HepG2 (cell line): ENCODE data around the gene EIF3L. TPM values are rescaled to one million over a fixed set of nuclear protein-coding genes. Genes with fewer than 3 reads are reported as not detected.

Source experiments
- CHCHD3 ChIP-seq: sonication (generic); formaldehyde crosslinking; IDR thresholded peaks from 2 replicates; pipeline ENCODE4 v1.8.0; 2022; ENCODE audit warnings: mild to moderate bottlenecking, missing genetic modification reagents, moderate library complexity
- GFI1 ChIP-seq: sonication (generic); formaldehyde crosslinking; IDR thresholded peaks from 2 replicates; pipeline ENCODE4 v1.5.0; 2020; ENCODE audit warnings: missing genetic modification reagents, mild to moderate bottlenecking, borderline replicate concordance
- IRX3 ChIP-seq: sonication (generic); formaldehyde crosslinking; IDR thresholded peaks from 2 replicates; pipeline ENCODE4 v1.8.1; 2023; ENCODE audit warnings: mild to moderate bottlenecking, low read depth, missing genetic modification reagents, borderline replicate concordance
- RAD21 ChIP-seq: fragments of 450-650 bp; formaldehyde crosslinking; IDR thresholded peaks from 2 replicates; pipeline ENCODE4 v1.5.0; 2020; ENCODE audit warnings: mild to moderate bottlenecking
- TOE1 ChIP-seq: sonication (generic); formaldehyde crosslinking; IDR thresholded peaks from 2 replicates; pipeline ENCODE4 v1.4.0; 2020; ENCODE audit warnings: mild to moderate bottlenecking, missing genetic modification reagents
- ZIK1 ChIP-seq: sonication (generic); formaldehyde crosslinking; IDR thresholded peaks from 2 replicates; pipeline ENCODE4 v1.5.0; 2020; ENCODE audit warnings: mild to moderate bottlenecking, low read depth, missing genetic modification reagents, borderline replicate concordance
- ZNF224 ChIP-seq: sonication (generic); formaldehyde crosslinking; IDR thresholded peaks from 2 replicates; pipeline ENCODE4 v1.5.0; 2020; ENCODE audit warnings: mild to moderate bottlenecking, missing genetic modification reagents
- ZNF333 ChIP-seq: sonication (generic); formaldehyde crosslinking; IDR thresholded peaks from 2 replicates; pipeline ENCODE4 v1.4.0; 2020; ENCODE audit warnings: mild to moderate bottlenecking, missing genetic modification reagents, borderline replicate concordance
- polyA plus RNA-seq, 8 experiments: library from polyadenylated mRNA; depleted of rRNA in 3 of 8; stranded (reverse) in 7 of 8; unstranded in 1 of 8; fragments of >200 nt; fragmentation: Illumina TruSeq in 4 of 8; extraction: Trizol in 4 of 8; gene quantifications; 2 replicates each; pipeline versions ENCODE4 v1.2.1 to v1.2.3, GENCODE V29; 2011 to 2016; ENCODE audit warnings: low read depth in 4 of 8, missing spikeins in 1 of 8, mixed read lengths in 1 of 8; ENCODE audit not compliant: insufficient read depth in 1 of 8
- total RNA-seq, 5 experiments: library from RNA; depleted of rRNA; stranded (reverse); fragments of >200 nt; fragmentation: Illumina TruSeq; extraction: Trizol; gene quantifications; 2 replicates each; pipeline ENCODE4 v1.2.3, GENCODE V29; 2016; ENCODE audit warnings: low read depth in 1 of 5
- TF ChIP-seq, protein P1 (sequence below): sonication (generic); formaldehyde crosslinking; IDR thresholded peaks from 2 replicates; pipeline ENCODE4 v1.4.0; 2020; ENCODE audit warnings: missing genetic modification reagents
- TF ChIP-seq, protein P2 (sequence below): sonication (generic); formaldehyde crosslinking; conservative IDR thresholded peaks from 2 replicates; pipeline ENCODE4 v1.8.0; 2022; ENCODE audit warnings: missing genetic modification reagents
- TF ChIP-seq, protein P3 (sequence below): sonication (generic); formaldehyde crosslinking; IDR thresholded peaks from one replicate; pipeline ENCODE4 v1.5.1; 2020; ENCODE audit warnings: mild to moderate bottlenecking, missing genetic modification reagents; ENCODE audit errors: not compliant biosample characterization
- TF ChIP-seq, protein P4 (sequence below): sonication (generic); formaldehyde crosslinking; IDR thresholded peaks from 2 replicates; pipeline ENCODE4 v1.4.0; 2020; ENCODE audit warnings: missing genetic modification reagents

The EIF3L gene
- total and polyA plus RNA-seq, 2 of the 13 experiments (the other 11 are each of a cell fraction or from before 2014, with no cell fraction given) = 514 to 793 TPM

DNA sequence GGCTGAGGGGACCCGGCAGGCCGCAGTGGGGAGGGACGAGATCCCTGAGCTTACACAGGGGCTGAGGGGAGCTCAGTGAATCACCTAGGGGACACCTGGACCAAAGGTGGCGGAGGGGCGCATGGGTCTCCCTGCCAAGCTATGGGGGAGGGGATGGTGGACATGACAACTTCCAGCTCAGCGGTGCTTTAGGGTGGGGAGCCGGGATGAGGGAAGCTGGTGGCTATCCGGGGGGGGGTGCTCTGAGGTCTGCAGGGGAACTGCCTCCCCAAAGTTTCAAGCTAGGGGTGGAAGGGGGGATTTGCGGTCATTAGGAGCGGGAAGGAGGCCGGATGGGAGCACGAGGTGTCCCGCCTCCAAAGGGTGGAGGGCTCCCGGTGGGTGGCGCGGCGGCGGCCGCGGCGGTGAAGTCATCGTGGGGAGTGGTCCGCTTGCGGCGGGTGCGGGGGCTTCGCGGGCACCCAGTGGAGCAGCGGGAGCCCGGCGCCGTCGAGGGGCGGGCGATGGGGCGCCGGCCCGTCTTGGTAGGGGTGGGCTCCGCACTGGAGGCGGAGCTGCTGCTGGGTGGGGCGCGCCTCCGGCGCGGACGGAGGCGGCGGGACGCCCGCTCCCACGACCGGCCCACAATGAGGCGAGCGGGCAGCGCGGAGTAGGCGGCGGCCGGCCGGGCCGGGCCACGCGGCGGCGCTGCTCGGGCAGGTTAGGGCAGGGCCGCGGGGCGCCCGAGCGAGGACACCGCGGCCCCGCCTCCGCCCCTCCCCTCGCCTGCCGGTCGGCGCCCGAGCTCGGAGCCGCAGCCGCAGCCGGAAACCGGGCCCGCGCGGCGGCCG lies 56.5 kb downstream of the EIF3L start, which contains the start of gene MICALL1 (continued):
- TF ChIP-seq, protein P1, sequence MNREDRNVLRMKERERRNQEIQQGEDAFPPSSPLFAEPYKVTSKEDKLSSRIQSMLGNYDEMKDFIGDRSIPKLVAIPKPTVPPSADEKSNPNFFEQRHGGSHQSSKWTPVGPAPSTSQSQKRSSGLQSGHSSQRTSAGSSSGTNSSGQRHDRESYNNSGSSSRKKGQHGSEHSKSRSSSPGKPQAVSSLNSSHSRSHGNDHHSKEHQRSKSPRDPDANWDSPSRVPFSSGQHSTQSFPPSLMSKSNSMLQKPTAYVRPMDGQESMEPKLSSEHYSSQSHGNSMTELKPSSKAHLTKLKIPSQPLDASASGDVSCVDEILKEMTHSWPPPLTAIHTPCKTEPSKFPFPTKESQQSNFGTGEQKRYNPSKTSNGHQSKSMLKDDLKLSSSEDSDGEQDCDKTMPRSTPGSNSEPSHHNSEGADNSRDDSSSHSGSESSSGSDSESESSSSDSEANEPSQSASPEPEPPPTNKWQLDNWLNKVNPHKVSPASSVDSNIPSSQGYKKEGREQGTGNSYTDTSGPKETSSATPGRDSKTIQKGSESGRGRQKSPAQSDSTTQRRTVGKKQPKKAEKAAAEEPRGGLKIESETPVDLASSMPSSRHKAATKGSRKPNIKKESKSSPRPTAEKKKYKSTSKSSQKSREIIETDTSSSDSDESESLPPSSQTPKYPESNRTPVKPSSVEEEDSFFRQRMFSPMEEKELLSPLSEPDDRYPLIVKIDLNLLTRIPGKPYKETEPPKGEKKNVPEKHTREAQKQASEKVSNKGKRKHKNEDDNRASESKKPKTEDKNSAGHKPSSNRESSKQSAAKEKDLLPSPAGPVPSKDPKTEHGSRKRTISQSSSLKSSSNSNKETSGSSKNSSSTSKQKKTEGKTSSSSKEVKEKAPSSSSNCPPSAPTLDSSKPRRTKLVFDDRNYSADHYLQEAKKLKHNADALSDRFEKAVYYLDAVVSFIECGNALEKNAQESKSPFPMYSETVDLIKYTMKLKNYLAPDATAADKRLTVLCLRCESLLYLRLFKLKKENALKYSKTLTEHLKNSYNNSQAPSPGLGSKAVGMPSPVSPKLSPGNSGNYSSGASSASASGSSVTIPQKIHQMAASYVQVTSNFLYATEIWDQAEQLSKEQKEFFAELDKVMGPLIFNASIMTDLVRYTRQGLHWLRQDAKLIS = no peak
- TF ChIP-seq, protein P2, sequence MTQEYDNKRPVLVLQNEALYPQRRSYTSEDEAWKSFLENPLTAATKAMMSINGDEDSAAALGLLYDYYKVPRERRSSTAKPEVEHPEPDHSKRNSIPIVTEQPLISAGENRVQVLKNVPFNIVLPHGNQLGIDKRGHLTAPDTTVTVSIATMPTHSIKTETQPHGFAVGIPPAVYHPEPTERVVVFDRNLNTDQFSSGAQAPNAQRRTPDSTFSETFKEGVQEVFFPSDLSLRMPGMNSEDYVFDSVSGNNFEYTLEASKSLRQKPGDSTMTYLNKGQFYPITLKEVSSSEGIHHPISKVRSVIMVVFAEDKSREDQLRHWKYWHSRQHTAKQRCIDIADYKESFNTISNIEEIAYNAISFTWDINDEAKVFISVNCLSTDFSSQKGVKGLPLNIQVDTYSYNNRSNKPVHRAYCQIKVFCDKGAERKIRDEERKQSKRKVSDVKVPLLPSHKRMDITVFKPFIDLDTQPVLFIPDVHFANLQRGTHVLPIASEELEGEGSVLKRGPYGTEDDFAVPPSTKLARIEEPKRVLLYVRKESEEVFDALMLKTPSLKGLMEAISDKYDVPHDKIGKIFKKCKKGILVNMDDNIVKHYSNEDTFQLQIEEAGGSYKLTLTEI (CRISPR knock-in tag) = no peak
- TF ChIP-seq RAD21 (peak; percentile 81), ZNF224 (CRISPR knock-in tag) (no peak), ZIK1 (CRISPR knock-in tag) (no peak), IRX3 (CRISPR knock-in tag) (no peak), TOE1 (CRISPR knock-in tag) (no peak), GFI1 (CRISPR knock-in tag) (no peak), CHCHD3 (CRISPR knock-in tag) (no peak), ZNF333 (CRISPR knock-in tag) (no peak)
- TF ChIP-seq, protein P3, sequence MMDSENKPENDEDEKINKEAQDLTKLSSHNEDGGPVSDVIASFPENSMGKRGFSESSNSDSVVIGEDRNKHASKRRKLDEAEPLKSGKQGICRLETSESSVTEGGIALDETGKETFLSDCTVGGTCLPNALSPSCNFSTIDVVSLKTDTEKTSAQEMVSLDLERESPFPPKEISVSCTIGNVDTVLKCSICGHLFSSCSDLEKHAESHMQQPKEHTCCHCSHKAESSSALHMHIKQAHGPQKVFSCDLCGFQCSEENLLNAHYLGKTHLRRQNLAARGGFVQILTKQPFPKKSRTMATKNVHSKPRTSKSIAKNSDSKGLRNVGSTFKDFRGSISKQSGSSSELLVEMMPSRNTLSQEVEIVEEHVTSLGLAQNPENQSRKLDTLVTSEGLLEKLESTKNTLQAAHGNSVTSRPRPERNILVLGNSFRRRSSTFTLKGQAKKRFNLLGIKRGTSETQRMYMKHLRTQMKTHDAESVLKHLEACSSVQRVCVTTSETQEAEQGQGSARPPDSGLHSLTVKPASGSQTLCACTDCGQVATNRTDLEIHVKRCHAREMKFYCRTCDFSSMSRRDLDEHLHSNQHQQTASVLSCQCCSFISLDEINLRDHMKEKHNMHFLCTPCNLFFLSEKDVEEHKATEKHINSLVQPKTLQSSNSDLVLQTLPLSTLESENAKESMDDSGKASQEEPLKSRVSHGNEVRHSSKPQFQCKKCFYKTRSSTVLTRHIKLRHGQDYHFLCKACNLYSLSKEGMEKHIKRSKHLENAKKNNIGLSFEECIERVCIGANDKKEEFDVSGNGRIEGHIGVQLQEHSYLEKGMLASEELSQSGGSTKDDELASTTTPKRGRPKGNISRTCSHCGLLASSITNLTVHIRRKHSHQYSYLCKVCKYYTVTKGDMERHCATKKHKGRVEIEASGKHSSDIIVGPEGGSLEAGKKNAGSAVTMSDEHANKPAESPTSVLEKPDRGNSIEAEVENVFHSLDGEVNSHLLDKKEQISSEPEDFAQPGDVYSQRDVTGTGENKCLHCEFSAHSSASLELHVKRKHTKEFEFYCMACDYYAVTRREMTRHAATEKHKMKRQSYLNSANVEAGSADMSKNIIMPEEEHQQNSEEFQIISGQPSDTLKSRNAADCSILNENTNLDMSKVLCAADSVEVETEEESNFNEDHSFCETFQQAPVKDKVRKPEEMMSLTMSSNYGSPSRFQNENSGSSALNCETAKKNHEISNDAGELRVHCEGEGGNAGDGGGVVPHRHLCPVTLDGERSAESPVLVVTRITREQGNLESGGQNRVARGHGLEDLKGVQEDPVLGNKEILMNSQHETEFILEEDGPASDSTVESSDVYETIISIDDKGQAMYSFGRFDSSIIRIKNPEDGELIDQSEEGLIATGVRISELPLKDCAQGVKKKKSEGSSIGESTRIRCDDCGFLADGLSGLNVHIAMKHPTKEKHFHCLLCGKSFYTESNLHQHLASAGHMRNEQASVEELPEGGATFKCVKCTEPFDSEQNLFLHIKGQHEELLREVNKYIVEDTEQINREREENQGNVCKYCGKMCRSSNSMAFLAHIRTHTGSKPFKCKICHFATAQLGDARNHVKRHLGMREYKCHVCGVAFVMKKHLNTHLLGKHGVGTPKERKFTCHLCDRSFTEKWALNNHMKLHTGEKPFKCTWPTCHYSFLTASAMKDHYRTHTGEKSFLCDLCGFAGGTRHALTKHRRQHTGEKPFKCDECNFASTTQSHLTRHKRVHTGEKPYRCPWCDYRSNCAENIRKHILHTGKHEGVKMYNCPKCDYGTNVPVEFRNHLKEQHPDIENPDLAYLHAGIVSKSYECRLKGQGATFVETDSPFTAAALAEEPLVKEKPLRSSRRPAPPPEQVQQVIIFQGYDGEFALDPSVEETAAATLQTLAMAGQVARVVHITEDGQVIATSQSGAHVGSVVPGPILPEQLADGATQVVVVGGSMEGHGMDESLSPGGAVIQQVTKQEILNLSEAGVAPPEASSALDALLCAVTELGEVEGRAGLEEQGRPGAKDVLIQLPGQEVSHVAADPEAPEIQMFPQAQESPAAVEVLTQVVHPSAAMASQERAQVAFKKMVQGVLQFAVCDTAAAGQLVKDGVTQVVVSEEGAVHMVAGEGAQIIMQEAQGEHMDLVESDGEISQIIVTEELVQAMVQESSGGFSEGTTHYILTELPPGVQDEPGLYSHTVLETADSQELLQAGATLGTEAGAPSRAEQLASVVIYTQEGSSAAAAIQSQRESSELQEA (CRISPR knock-in tag) = no peak
- TF ChIP-seq, protein P4, sequence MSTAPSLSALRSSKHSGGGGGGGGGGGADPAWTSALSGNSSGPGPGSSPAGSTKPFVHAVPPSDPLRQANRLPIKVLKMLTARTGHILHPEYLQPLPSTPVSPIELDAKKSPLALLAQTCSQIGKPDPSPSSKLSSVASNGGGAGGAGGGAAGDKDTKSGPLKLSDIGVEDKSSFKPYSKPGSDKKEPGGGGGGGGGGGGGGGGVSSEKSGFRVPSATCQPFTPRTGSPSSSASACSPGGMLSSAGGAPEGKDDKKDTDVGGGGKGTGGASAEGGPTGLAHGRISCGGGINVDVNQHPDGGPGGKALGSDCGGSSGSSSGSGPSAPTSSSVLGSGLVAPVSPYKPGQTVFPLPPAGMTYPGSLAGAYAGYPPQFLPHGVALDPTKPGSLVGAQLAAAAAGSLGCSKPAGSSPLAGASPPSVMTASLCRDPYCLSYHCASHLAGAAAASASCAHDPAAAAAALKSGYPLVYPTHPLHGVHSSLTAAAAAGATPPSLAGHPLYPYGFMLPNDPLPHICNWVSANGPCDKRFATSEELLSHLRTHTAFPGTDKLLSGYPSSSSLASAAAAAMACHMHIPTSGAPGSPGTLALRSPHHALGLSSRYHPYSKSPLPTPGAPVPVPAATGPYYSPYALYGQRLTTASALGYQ (CRISPR knock-in tag) = no peak
